GOT3 (cell line): ENCODE measurements around the gene PCSK6.

Experiments used
- DNase-seq: peaks from one replicate; lab custom pipeline; 2025; ENCODE audit warnings: mixed read lengths; lab: John Stamatoyannopoulos, UW

PCSK6 gene

GRCh38 chr15:101446518-101447167 is 42.9 kb downstream of the PCSK6 start:
- DNase-seq, result no peak

DNA sequence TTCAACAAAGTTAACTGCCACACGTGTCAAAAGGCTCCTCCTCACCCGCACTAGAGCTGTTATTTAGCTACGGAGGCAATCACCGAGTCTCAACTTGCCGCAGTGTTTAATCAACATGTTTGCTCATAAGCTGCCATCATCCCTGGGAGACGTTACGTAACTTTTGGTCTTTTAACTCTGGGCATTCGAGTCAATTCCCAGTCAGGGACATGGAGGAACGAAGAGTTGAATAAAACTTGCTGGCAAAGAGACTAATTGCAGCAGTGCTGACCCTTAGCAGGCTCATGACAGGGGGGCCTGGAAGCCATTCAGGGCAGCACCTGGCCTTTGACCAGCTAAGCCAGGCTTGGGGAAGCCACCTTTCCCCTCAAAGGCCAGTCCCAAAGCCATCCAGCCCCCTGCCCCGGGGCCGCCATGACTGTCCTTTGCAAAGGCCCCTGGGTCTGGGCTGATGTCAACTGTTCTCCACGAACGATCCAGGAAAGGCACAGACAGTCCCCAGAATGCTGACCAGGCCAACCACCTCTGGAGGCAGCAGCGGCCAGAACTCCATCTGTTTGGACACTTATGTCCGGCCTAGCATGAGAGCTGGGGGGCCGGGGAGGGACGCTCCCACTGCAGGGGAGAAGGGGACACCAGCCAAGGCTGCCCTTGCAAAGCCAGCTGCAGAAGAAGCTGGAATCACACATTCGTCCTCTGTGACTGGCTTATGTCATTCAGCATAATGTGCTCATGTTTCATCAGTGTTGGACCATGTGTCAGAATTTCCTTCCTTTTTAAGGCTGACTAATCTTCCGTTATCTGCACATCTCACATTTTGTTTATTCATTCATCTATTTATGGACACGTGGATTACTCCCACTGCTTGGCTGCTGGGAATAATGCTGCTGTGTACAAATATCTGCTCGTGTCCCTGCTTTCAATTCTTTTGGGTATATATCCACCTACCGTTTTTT is 43.7 kb downstream of the PCSK6 start:
- no peak for DNase-seq

- DNase-seq, result no peak
Observed at GRCh38 chr15:101444807-101445508, 44.5 kb downstream of the PCSK6 start.

GRCh38 chr15:101444015-101444414 is 45.5 kb downstream of the PCSK6 start:
- no peak for DNase-seq

GRCh38 chr15:101442272-101442671 is 47.2 kb downstream of the PCSK6 start:
- DNase-seq, result no peak

GRCh38 chr15:101441696-101442095 is 47.8 kb downstream of the PCSK6 start:
- DNase-seq, result no peak

GRCh38 chr15:101440846-101441590 is 48.5 kb downstream of the PCSK6 start:
- no peak for DNase-seq

DNA sequence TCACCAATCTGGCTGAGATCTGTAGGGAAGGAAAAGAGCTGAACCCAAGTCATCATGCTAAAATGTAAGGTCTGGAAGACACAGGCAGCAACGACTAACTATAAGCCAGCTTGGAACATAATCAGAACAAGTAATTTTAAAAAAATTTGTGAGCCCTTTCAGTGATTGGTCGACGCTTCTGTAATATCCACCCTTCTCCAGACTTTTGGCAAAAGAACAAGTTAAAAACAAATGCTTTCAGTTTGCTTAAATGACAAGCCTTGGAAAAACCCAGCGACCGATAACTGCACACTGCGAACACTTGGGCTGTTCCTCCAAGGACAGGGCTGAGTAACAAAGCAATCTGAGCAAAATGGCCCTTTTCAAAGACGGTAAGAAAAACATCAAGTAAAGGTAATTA is 49.6 kb downstream of the PCSK6 start:
- DNase-seq, result no peak

DNA sequence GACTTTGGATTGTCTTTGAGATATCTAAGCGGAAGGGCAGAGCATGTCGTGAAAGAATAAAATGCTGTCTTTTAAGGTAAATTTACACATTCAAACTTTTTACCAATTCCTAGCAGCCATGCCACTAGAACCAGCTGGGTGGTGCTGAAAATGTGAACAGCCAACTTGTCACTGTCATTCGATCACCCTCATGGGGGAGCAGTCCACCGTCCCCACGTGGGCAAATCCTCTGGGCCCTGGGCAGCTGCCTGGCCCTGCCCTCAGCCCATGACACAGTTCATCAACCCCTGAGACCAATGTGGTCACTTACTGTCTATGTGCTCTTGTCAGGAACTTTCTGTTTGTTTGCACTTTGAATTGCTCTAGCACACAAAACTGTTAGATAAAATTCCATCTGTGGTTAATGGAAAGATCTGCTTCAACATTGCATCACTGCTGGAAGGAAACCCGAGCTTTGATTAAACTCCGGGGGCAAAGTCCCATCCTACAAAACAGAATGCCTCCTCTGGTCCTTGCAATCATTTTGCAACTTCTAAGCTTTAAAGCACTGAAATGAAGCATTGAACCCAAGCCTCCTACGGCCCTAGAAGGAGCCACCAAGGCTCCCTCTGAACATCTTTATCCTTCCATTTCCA is 50.1 kb downstream of the PCSK6 start:
- no peak for DNase-seq

DNA sequence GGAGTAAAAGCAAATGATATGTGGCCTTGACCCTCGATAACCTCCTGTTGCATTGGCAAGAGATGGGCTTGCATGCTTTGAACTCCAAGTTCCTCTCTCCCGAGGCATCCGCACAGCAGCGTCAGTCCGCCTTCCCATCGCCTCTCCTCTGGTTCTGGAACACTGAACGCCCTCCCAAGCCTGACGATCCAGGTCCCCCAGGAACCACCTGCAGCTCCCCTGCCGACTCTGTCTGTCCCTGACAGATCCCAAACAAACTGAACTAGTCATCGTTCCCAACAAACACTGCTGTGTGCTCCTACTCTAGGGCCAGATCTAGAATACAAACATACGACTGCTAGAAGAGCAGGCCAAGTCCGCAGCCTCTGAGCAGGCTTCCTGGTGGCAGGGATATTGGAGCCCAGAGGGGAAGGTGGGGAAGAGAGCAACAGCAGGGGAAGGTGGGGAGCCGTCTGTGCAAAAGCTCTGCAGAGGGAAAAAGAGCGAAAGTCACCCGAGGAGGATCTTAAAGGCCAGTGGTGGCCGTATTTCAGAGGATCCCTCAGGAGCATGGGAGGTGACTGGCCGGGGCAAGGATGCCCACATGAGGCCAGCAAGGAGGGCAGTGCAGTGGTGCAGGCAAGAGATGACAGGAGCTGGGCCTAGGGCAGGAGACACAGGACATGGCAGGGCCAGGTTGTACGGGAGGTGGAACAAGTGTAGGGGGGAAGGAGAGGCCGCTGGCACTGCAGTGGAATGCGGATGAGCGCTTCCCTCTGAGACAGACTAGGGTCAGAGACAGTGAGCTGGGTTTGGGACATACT is 50.8 kb downstream of the PCSK6 start:
- DNase-seq, result no peak

- DNase-seq, result no peak
Observed at GRCh38 chr15:101437618-101438481, 51.7 kb downstream of the PCSK6 start.

- no peak for DNase-seq
Observed at GRCh38 chr15:101437209-101437608, 52.3 kb downstream of the PCSK6 start.

DNA sequence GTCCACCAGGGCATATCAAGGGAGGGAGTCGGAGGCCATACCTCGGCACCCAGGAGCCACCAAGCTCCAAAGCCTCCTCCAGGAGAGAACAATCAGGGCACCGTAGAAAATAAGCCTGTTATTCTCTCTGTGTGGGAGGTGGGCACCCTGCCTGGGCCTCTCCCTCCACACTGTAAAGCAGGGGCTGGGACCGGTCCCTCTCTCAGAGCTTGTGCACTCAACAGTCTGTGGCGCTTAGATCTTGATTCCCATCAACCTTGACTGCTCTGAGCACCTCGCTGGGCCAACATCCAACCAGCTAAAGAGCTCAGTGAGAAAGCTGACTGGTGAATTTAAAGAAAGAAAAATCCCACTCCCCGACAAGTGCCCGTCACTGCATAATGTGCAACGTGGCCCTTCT is 53.0 kb downstream of the PCSK6 start:
- DNase-seq, result no peak

DNA sequence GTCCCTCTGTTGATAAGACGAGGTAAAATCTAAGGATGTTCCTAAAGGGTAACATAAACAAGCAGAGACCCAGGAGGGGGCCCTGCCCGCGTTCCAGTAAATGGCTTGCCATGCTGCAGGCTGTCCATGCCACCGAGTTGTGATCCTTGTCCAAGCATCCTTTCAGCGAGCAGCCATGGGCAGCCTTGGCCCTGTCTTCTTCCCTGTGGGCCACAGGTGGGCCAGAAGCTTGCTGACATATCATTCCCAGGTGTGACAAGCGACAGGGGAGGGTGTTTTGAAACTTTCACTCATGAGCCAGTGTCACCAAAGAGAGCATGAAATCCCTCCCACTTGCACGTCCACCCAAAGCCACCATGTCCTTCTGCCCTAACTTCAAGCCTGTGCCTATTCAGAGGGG is 53.7 kb downstream of the PCSK6 start:
- DNase-seq, result no peak

DNA sequence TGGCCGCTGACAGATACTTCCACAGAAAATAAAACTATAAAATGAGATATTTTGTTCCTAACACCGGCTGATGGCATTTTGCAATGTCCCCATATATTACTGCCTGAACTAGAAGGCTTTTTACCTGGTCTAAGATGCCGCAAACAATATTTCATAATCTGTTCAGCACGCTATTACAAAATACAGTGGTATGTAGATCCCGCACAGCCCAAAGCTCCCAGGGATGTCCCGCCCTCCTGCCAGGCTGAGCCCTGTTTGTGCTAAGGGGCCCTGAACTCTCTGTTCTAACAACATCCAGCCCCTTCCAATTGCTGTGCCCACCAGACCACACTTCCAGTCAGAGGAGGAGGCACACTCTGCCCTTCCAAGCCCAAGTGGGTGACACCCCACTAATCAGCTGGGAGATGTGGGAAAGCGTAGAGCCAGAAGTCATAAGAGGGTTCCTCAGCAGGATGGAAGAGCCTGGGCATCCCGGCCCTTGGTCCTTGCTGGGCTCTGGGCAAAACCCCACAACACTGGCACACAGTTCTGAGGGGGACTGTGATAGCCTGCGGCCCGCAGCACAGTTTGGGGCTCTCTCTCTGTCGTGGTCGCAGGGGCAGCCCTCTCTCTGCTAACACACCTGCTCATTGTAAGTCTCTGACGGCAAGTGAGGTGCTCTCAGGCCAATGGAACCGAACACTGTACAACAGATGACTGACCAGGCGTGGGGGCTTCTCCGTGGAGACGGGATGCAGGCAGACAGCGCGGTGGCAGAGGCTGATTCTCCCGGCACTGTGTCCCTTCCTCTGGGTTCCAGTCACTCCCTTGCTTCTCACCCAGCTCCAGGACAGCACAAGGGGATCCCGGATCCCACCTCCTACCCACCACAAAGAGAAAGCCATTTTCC is 55.2 kb downstream of the PCSK6 start:
- DNase-seq, result no peak

DNA sequence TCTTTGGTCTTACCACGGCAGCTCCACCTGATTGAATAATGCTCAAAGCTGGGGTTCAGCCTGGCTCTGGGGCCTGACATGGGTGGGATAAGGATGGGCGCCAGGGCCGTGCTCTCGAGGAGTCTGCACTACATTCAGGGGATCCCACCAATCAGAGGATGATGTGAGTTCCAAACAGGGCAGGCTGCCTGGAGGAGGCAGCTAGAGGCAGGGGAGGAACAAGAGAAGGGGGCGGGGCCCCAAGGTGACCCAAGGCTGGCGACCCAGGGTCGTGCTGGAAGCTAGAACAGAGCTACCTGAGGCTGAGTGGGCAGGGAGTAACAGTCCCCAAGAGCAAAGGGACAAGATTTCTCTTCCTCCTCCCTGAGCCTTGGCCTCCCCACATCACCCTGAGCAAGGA is 56.1 kb downstream of the PCSK6 start:
- DNase-seq, result no peak

- no peak for DNase-seq
Observed at GRCh38 chr15:101432982-101433381, 56.5 kb downstream of the PCSK6 start.

GRCh38 chr15:101431748-101432147 is 57.8 kb downstream of the PCSK6 start:
- no peak for DNase-seq

DNA sequence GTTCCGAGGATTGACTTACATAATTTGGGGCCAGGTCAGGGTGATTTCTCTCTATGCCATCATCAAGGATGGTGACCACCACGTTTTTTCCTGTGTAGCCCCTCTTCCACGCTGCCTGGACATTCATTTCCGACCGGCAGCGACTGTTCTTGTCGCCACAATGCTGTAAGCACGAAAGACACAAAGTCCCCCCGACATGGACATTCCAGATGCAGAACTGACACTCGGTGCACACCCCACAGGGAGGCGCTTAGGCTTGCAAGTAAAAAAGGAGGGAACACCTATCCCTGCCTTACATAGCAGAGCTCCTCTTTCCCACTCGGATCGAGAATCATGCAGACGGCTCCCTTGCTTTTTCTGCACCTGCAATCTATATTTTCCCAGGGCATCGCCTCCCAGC is 58.2 kb downstream of the PCSK6 start:
- no peak for DNase-seq
